GM08714 (cell line): ENCODE results near the gene PFDN2.
A peak's percentile ranks its signal among the peaks of the same experiment; 100 is the strongest.

Experiments
- H3K4me3 ChIP-seq: fragments of 200-500 bp; sonication (Bioruptor generic); 2 replicates; pipeline ENCODE4 v1.5.1; 2014; ENCODE audit warnings: mild to moderate bottlenecking, low read length, inconsistent platforms
- ZNF274 ChIP-seq: IDR thresholded peaks from 2 replicates; pipeline ENCODE4 v1.6.1; 2012; ENCODE audit warnings: mild to moderate bottlenecking, low read depth, low read length

PFDN2 gene

GRCh38 chr1:161099090-161099802 is 18.6 kb downstream of the PFDN2 start:
- TF ChIP-seq ZNF274: no peak
- H3K4me3 ChIP-seq: no peak overlapping the region; the same call in 1 of the 2 replicates

- H3K4me3 ChIP-seq: peak within 1 kb of the TSS; percentile 71
- TF ChIP-seq ZNF274: no peak
These were observed 19.4 kb downstream of the PFDN2 start, which contains the start of gene KLHDC9 for GRCh38 chr1:161098210-161099068. TSS of gene KLHDC9 (plus strand) at chr1:161098361. CDS start at chr1:161098536, 175 bp downstream.

- no peak overlapping the region; the same call in 1 of the 2 replicates for H3K4me3 ChIP-seq
- TF ChIP-seq ZNF274: no peak
These were observed 21.3 kb downstream of the PFDN2 start for GRCh38 chr1:161096530-161096929.

GRCh38 chr1:161096015-161096414 is 21.8 kb downstream of the PFDN2 start:
- no peak overlapping the region; the same call in 1 of the 2 replicates for H3K4me3 ChIP-seq
- no peak for TF ChIP-seq ZNF274

GRCh38 chr1:161095230-161095629 is 22.6 kb downstream of the PFDN2 start:
- no peak overlapping the region for H3K4me3 ChIP-seq
- no peak for TF ChIP-seq ZNF274

- H3K4me3 ChIP-seq: no peak overlapping the region
- no peak for TF ChIP-seq ZNF274
These were observed 23.4 kb downstream of the PFDN2 start for GRCh38 chr1:161094481-161094880.

- H3K4me3 ChIP-seq: no peak overlapping the region
- no peak for TF ChIP-seq ZNF274
These were observed 25.2 kb downstream of the PFDN2 start for GRCh38 chr1:161092621-161093028.

GRCh38 chr1:161091796-161092507 is 25.9 kb downstream of the PFDN2 start:
- no peak overlapping the region for H3K4me3 ChIP-seq
- no peak for TF ChIP-seq ZNF274

GRCh38 chr1:161091093-161091492 is 26.7 kb downstream of the PFDN2 start:
- no peak for TF ChIP-seq ZNF274
- H3K4me3 ChIP-seq: no peak overlapping the region

- H3K4me3 ChIP-seq: no peak overlapping the region
- TF ChIP-seq ZNF274: no peak
These were observed 27.2 kb downstream of the PFDN2 start for GRCh38 chr1:161090617-161091016.

- H3K4me3 ChIP-seq: no peak overlapping the region
- no peak for TF ChIP-seq ZNF274
These were observed 27.9 kb downstream of the PFDN2 start for GRCh38 chr1:161089938-161090337.

GRCh38 chr1:161089251-161089924 is 28.4 kb downstream of the PFDN2 start, which contains the start of gene NECTIN4:
TSS of gene NECTIN4 (minus strand) at chr1:161089558. CDS start at chr1:161089296, 262 bp downstream.
- no peak for TF ChIP-seq ZNF274
- no peak within 1 kb of the TSS for H3K4me3 ChIP-seq

- TF ChIP-seq ZNF274: no peak
These were observed 29.2 kb downstream of the PFDN2 start for GRCh38 chr1:161088587-161089110.

More at GRCh38 chr1:161088587-161089110, 29.2 kb downstream of the PFDN2 start:
- H3K4me3 ChIP-seq: no peak overlapping the region
